HCT116 (cell line): ENCODE results near the gene HPCA. TPM values are rescaled to one million over a fixed set of nuclear protein-coding genes. Genes with fewer than 3 reads are reported as not detected.

ENCODE experiments used
- ATAC-seq: fragments of 200-7000 bp; cut with Tn5 transposase; 2 replicates; pipeline ENCODE4 v1.9.1; 2020; ENCODE audit warnings: mild to moderate bottlenecking, moderate library complexity
- BruUV-seq: library from RNA; stranded (reverse); fragments of 400-500 nt; replicated peaks from 2 replicates; lab custom pipeline; 2021; lab: Mats Ljungman, UMichigan
- CTCF ChIA-PET: fragments of 300-600 bp; sonication (Branson Sonifier 250); formaldehyde crosslinking; loops from one replicate; lab custom pipeline; 2021; ENCODE audit warnings: antibody characterized with exemption; lab: Charles Lee
- POLR2A ChIA-PET: fragments of 300-600, 350-600 bp; sonication (Branson Sonifier 250); formaldehyde crosslinking; loops from one replicate; lab custom pipeline; 2021; ENCODE audit warnings: antibody characterized with exemption; lab: Charles Lee
- RAD21 ChIA-PET, 2 experiments: fragments of 300-600 bp; sonication (Branson Sonifier 250); formaldehyde crosslinking; loops; one replicate each; lab custom pipeline; 2023; ENCODE audit warnings: low total read pairs in 2 of 2; ENCODE audit not compliant: uncharacterized antibody in 2 of 2, unreplicated experiment in 2 of 2, low non-redundant PET in 1 of 2; lab: Charles Lee
- DNase-seq: peaks from one replicate; pipeline ENCODE4 v3.0.0-alpha.2; 2010; ENCODE audit warnings: low read depth, low spot score
- H2AFZ ChIP-seq: fragments of 200-600 bp; shearing (Covaris generic), sonication (generic); 2 replicates; pipeline ENCODE4 v1.6.1; 2017; ENCODE audit warnings: low read depth, mixed run types, mixed read lengths, antibody characterized with exemption, low read length; ENCODE audit not compliant: poor library complexity, severe bottlenecking
- H3K27ac ChIP-seq: 2 replicates; pipeline ENCODE4 v1.5.1; 2012; ENCODE audit warnings: low read depth, low read length
- H3K27me3 ChIP-seq: fragments of 200-600 bp; sonication (generic); 2 replicates; pipeline ENCODE4 v1.6.1; 2016; ENCODE audit warnings: mixed run types, low read length, mixed read lengths; ENCODE audit not compliant: insufficient read depth
- H3K36me3 ChIP-seq, 2 experiments: fragments of 200-500 bp in 1 of 2; fragments of 200-600 bp in 1 of 2; sonication (Bioruptor generic) in 1 of 2; sonication (generic) in 1 of 2; 2 replicates each; pipeline versions ENCODE4 v1.5.1 to v1.6.1; 2014 to 2016; ENCODE audit warnings: low read length in 2 of 2, inconsistent platforms in 1 of 2, mixed read lengths in 1 of 2, mixed run types in 1 of 2; ENCODE audit not compliant: insufficient read depth in 2 of 2, control insufficient read depth in 1 of 2
- H3K4me1 ChIP-seq, 2 experiments: fragments of 200-600 bp in 1 of 2; sonication (generic) in 1 of 2; 2 replicates each; pipeline versions ENCODE4 v1.5.1 to v1.6.1; 2012 to 2017; ENCODE audit warnings: low read length in 2 of 2, inconsistent platforms in 1 of 2, mild to moderate bottlenecking in 1 of 2, mixed read lengths in 1 of 2, mixed run types in 1 of 2, moderate library complexity in 1 of 2; ENCODE audit not compliant: insufficient read depth in 2 of 2, control insufficient read depth in 1 of 2
- H3K4me2 ChIP-seq: fragments of 200-600 bp; sonication (generic); 2 replicates; pipeline ENCODE4 v1.6.1; 2017; ENCODE audit warnings: mixed run types, low read length, mixed read lengths
- H3K4me3 ChIP-seq, 2 experiments: fragments of 200-600 bp in 1 of 2; sonication (generic) in 1 of 2; replicated peaks in 1 of 2; 2 replicates each; pipeline ENCODE4 v1.5.1; 2011 to 2016; ENCODE audit warnings: low read length in 2 of 2, control low read depth in 1 of 2, low read depth in 1 of 2, mild to moderate bottlenecking in 1 of 2, mixed read lengths in 1 of 2, mixed run types in 1 of 2
- H3K79me2 ChIP-seq: fragments of 200-600 bp; sonication (generic); 2 replicates; pipeline ENCODE4 v1.6.1; 2017; ENCODE audit warnings: mild to moderate bottlenecking, mixed run types, low read length, moderate library complexity, mixed read lengths; ENCODE audit not compliant: insufficient read depth
- H3K9ac ChIP-seq: fragments of 200-600 bp; sonication (generic); 2 replicates; pipeline ENCODE4 v1.6.1; 2016; ENCODE audit warnings: low read length, mixed read lengths
- H3K9me2 ChIP-seq: fragments of 200-600 bp; sonication (generic), shearing (Covaris generic); 2 replicates; pipeline ENCODE4 v1.6.1; 2017; ENCODE audit warnings: mixed run types, mild to moderate bottlenecking, moderate library complexity; ENCODE audit not compliant: insufficient read depth
- H3K9me3 ChIP-seq, 2 experiments: fragments of 200-500 bp in 1 of 2; fragments of 200-600 bp in 1 of 2; sonication (Bioruptor generic) in 1 of 2; sonication (generic) in 1 of 2; 2 replicates each; pipeline ENCODE4 v1.6.1; 2014 to 2017; ENCODE audit warnings: low read length in 2 of 2, mixed read lengths in 2 of 2, inconsistent platforms in 1 of 2, low read depth in 1 of 2, mild to moderate bottlenecking in 1 of 2, mixed run types in 1 of 2, moderate library complexity in 1 of 2; ENCODE audit not compliant: control insufficient read depth in 1 of 2, insufficient read depth in 1 of 2
- H4K20me1 ChIP-seq: fragments of 200-600 bp; sonication (generic), shearing (Covaris generic); 2 replicates; pipeline ENCODE4 v1.6.1; 2017; ENCODE audit warnings: mixed run types, mild to moderate bottlenecking, moderate library complexity; ENCODE audit not compliant: insufficient read depth
- CBX3 ChIP-seq: IDR thresholded peaks from 2 replicates; pipeline ENCODE4 v1.6.1; 2012; ENCODE audit warnings: low read depth
- CEBPB ChIP-seq: IDR thresholded peaks from 2 replicates; pipeline ENCODE4 v1.6.1; 2012; ENCODE audit warnings: low read depth
- EGR1 ChIP-seq: IDR thresholded peaks from 2 replicates; pipeline ENCODE4 v1.6.1; 2012; ENCODE audit warnings: low read depth
- ELF1 ChIP-seq: IDR thresholded peaks from 2 replicates; pipeline ENCODE4 v1.6.1; 2012; ENCODE audit warnings: low read depth, borderline replicate concordance
- EZH2 ChIP-seq: fragments of 200-600 bp; sonication (generic); IDR thresholded peaks from 2 replicates; pipeline ENCODE4 v1.6.1; 2017; ENCODE audit warnings: antibody characterized with exemption, mixed run types
- FOSL1 ChIP-seq: IDR thresholded peaks from 2 replicates; pipeline ENCODE4 v1.6.1; 2012; ENCODE audit warnings: low read depth
- JUND ChIP-seq: IDR thresholded peaks from 2 replicates; pipeline ENCODE4 v1.6.1; 2012
- MAX ChIP-seq: IDR thresholded peaks from 2 replicates; pipeline ENCODE4 v1.6.1; 2012
- POLR2AphosphoS5 ChIP-seq: IDR thresholded peaks from 2 replicates; pipeline ENCODE4 v1.6.1; 2011; ENCODE audit warnings: mild to moderate bottlenecking, low read depth, low read length, moderate library complexity
- RAD21 ChIP-seq: IDR thresholded peaks from 2 replicates; pipeline ENCODE4 v1.6.1; 2012; ENCODE audit warnings: low read depth, mild to moderate bottlenecking
- REST ChIP-seq: IDR thresholded peaks from 2 replicates; pipeline ENCODE4 v1.6.1; 2012; ENCODE audit warnings: low read depth
- SIN3A ChIP-seq: IDR thresholded peaks from 2 replicates; pipeline ENCODE4 v1.6.1; 2012; ENCODE audit warnings: low read depth
- YY1 ChIP-seq: IDR thresholded peaks from 2 replicates; pipeline ENCODE4 v1.6.1; 2011; ENCODE audit warnings: low read length, low read depth, moderate library complexity, mild to moderate bottlenecking; ENCODE audit not compliant: insufficient replicate concordance; ENCODE audit errors: extremely low read depth
- ZBTB33 ChIP-seq: IDR thresholded peaks from 2 replicates; pipeline ENCODE4 v1.6.1; 2011; ENCODE audit warnings: mild to moderate bottlenecking, low read length, moderate library complexity; ENCODE audit not compliant: insufficient replicate concordance; ENCODE audit errors: extremely low read depth
- ZNF274 ChIP-seq: fragments of 200-500 bp; sonication (Bioruptor generic); IDR thresholded peaks from 2 replicates; pipeline ENCODE4 v1.6.1; 2014; ENCODE audit warnings: mild to moderate bottlenecking, low read depth, low read length, inconsistent platforms
- intact Hi-C: fragments of 100-400 bp; cut with micrococcal nuclease; formaldehyde crosslinking; loops from 2 replicates; pipeline ENCODE4 v1.10.0; 2022
- total RNA-seq: library from RNA; stranded (reverse); gene quantifications from one replicate; pipeline ENCODE4 v1.2.1, GENCODE V29; 2021; ENCODE audit not compliant: unreplicated experiment
- TF ChIP-seq, protein P1 (sequence below): IDR thresholded peaks from 2 replicates; pipeline ENCODE4 v1.6.1; 2012
- TF ChIP-seq, protein P2 (sequence below), 3 experiments: fragments of 200-600 bp in 1 of 3; sonication (generic) in 1 of 3; IDR thresholded peaks in 2 of 3; conservative IDR thresholded peaks in 1 of 3; 2 replicates each; pipeline ENCODE4 v1.5.1; 2012 to 2017; ENCODE audit warnings: low read depth in 2 of 3, low read length in 2 of 3, antibody characterized with exemption in 1 of 3, borderline replicate concordance in 1 of 3, control low read depth in 1 of 3, mild to moderate bottlenecking in 1 of 3, mixed read lengths in 1 of 3, mixed run types in 1 of 3, moderate library complexity in 1 of 3; ENCODE audit not compliant: insufficient read depth in 1 of 3

The HPCA gene
- total RNA-seq, 1 experiment from 2014 or later = 0.15 TPM

GRCh38 chr1:32889731-32890278 lies 3.5 kb downstream of the HPCA start:
- peaks cover 0 to 14% of the 10 kb centered on the region in 2 experiments; a peak in 1 of 4 replicates for H3K4me1 ChIP-seq
- ATAC-seq = no peak
- ChIA-PET CTCF (interaction anchor here (1.4 kb wide), 1 partner anchor 13 kb away, joined by 3 read pairs; no protein-coding TSS in a partner anchor), POLR2A (no interaction called here), RAD21 (no interaction called here)
- H3K36me3 ChIP-seq = no peaks in the 10 kb centered on the region
- no peak overlapping the region for H3K27ac ChIP-seq
- H3K4me2 ChIP-seq = no peak overlapping the region
- intact Hi-C loops = no loop called here
- H3K79me2 ChIP-seq = no peaks in the 10 kb centered on the region
- no TSS peak for BruUV-seq
- no peaks in the 10 kb centered on the region for H3K9me3 ChIP-seq
- H3K27me3 ChIP-seq = no peaks in the 10 kb centered on the region
- H4K20me1 ChIP-seq = no peaks in the 10 kb centered on the region
- TF ChIP-seq RAD21 (no peak), ELF1 (no peak), CEBPB (no peak), POLR2AphosphoS5 (no peak), YY1 (no peak), SIN3A (no peak), JUND (no peak), EGR1 (no peak), REST (no peak), ZBTB33 (no peak), FOSL1 (no peak), MAX (no peak), CBX3 (no peak), ZNF274 (no peak), EZH2 (no peak)
- TF ChIP-seq, protein P1, sequence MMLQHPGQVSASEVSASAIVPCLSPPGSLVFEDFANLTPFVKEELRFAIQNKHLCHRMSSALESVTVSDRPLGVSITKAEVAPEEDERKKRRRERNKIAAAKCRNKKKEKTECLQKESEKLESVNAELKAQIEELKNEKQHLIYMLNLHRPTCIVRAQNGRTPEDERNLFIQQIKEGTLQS = no peak
- TF ChIP-seq, protein P2, sequence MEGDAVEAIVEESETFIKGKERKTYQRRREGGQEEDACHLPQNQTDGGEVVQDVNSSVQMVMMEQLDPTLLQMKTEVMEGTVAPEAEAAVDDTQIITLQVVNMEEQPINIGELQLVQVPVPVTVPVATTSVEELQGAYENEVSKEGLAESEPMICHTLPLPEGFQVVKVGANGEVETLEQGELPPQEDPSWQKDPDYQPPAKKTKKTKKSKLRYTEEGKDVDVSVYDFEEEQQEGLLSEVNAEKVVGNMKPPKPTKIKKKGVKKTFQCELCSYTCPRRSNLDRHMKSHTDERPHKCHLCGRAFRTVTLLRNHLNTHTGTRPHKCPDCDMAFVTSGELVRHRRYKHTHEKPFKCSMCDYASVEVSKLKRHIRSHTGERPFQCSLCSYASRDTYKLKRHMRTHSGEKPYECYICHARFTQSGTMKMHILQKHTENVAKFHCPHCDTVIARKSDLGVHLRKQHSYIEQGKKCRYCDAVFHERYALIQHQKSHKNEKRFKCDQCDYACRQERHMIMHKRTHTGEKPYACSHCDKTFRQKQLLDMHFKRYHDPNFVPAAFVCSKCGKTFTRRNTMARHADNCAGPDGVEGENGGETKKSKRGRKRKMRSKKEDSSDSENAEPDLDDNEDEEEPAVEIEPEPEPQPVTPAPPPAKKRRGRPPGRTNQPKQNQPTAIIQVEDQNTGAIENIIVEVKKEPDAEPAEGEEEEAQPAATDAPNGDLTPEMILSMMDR (IDR thresholded peaks at IDR 0.05 in 2 of 3, conservative IDR thresholded peaks at IDR 0.05 in 1 of 3; ENCODE audit: borderline replicate concordance in 1 of 3, insufficient read depth in 1 of 3, low read depth in 2 of 3, low read length in 2 of 3) = no peak
- no peaks in the 10 kb centered on the region for H3K9me2 ChIP-seq
- H3K9ac ChIP-seq = no peak overlapping the region
- DNase-seq = no peak
- no peak overlapping the region for H2AFZ ChIP-seq
- no peak overlapping the region for H3K4me3 ChIP-seq
